Esophagus squamous epithelium (tissue), 4 donors: Measurements from ENCODE around the gene EYS.

ENCODE experiments used
- POLR2A ChIP-seq, 4 donors: fragments of 450-650 bp; IDR thresholded peaks; one replicate each; pipeline ENCODE4 v1.6.1; 2017; ENCODE audit warnings: antibody characterized with exemption in 4 of 4, mild to moderate bottlenecking in 4 of 4, moderate library complexity in 3 of 4
- TF ChIP-seq, protein P1 (sequence below), 6 experiments: fragments of 450-650 bp in 4 of 6; fragments of 200-600 bp in 2 of 6; sonication (generic) in 2 of 6; IDR thresholded peaks; one replicate each; pipeline ENCODE4 v1.5.1; 2016 to 2019; ENCODE audit warnings: antibody characterized with exemption in 6 of 6, mild to moderate bottlenecking in 4 of 6, moderate library complexity in 4 of 6

DNA sequence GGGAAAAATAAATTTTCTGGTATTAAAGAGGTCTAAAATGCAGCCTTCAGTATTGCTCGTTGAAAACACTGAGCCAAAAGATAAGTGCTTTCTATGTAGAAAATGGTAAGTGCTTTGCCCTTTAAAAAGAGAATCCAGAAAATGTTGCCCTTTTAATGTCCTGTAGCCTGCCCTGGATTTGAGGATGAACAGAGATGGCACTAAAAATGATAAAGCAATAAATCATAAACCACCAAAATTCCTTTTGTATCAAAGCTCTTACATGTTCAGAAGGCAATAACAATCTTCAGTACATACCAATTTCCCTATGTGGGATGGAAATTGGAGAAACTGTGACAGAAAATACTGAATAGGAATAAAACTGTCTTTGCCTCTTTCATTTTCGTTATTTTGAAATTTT, 1665.7 kb downstream of the EYS start:
- TF ChIP-seq, protein P1, sequence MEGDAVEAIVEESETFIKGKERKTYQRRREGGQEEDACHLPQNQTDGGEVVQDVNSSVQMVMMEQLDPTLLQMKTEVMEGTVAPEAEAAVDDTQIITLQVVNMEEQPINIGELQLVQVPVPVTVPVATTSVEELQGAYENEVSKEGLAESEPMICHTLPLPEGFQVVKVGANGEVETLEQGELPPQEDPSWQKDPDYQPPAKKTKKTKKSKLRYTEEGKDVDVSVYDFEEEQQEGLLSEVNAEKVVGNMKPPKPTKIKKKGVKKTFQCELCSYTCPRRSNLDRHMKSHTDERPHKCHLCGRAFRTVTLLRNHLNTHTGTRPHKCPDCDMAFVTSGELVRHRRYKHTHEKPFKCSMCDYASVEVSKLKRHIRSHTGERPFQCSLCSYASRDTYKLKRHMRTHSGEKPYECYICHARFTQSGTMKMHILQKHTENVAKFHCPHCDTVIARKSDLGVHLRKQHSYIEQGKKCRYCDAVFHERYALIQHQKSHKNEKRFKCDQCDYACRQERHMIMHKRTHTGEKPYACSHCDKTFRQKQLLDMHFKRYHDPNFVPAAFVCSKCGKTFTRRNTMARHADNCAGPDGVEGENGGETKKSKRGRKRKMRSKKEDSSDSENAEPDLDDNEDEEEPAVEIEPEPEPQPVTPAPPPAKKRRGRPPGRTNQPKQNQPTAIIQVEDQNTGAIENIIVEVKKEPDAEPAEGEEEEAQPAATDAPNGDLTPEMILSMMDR (IDR thresholded peaks at IDR 0.05): no peak
- TF ChIP-seq POLR2A (IDR thresholded peaks at IDR 0.05): no peak
